ENCODE data around the gene SPECC1L.

The SPECC1L gene

DNA sequence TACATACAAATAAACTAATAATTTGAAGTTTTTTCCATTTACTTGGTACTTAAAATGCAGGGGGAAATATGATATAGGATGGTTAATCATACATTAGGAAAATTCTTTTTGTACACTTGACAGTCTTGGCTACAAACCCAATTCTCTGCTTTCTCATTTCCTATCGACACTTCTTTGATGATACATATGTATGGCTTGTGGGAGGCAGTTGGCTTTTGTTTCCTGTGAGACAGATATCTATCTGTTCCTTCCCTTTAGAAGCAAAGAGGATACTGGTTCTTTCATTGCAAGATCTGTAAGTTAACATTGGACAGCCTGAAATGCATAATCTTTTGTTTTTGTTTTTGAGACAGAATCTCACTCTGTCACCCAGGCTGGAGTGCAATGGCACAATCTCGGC is 108.9 kb downstream of the SPECC1L start:
- H3K9ac ChIP-seq (ENCODE audit: low read depth, low read length), result no peak overlapping the region
- no peaks in the 10 kb centered on the region for H3K4me1 ChIP-seq (ENCODE audit: insufficient read depth, low read length)
- H3K9me3 ChIP-seq (ENCODE audit: insufficient read depth, low read depth, low read length), result peaks cover 2% of the 10 kb centered on the region; the same call in 1 of the 2 replicates
- H3K27ac ChIP-seq (ENCODE audit: low read length), result no peak overlapping the region
- no peak overlapping the region for H3K4me3 ChIP-seq (ENCODE audit: low read length)
- H3K27me3 ChIP-seq (ENCODE audit: insufficient read depth, low read length), result no peaks in the 10 kb centered on the region
- H3K36me3 ChIP-seq (ENCODE audit: insufficient read depth, low read depth, low read length), result peaks cover 51% of the 10 kb centered on the region

DNA sequence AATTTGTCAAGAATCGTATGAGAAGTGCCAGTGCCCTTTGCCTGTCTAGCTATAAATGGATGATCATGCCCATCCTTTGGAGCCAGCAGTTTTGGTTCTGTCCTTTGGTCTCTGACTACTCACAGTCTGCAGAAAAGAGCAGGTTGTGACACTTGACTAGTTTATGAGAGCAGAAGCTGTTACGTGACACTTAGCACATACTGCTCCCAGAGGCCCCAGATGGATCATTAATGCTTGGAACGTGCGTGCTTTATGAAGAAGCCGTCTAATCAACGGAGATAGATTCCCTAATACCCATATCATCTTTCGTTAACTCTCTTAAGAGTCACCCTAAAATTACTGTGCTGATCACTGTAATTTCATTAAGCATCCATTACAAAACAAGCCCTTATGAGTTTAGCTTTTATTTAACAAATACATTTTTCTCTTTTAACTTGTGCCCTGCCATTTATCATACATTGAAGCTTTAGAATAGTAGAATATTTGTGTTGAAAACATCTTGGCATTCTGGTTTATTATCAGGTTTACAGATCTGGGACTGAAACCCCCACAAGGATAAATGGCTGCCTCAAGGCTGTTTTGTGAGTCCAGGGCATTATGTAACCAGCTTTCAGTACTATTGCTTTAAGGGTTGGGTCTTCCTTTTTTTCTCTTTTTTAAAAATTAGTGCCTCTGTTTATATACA is 109.7 kb downstream of the SPECC1L start:
- Histone ChIP-seq H3K9me3 (ENCODE audit: insufficient read depth, low read depth, low read length) (no peaks in the 10 kb centered on the region), H3K27ac (ENCODE audit: low read length) (no peak overlapping the region), H3K4me1 (ENCODE audit: insufficient read depth, low read length) (no peaks in the 10 kb centered on the region), H3K4me3 (ENCODE audit: low read length) (no peak overlapping the region), H3K27me3 (ENCODE audit: insufficient read depth, low read length) (no peaks in the 10 kb centered on the region), H3K36me3 (ENCODE audit: insufficient read depth, low read depth, low read length) (peaks cover 46% of the 10 kb centered on the region), H3K9ac (ENCODE audit: low read depth, low read length) (no peak overlapping the region)

DNA sequence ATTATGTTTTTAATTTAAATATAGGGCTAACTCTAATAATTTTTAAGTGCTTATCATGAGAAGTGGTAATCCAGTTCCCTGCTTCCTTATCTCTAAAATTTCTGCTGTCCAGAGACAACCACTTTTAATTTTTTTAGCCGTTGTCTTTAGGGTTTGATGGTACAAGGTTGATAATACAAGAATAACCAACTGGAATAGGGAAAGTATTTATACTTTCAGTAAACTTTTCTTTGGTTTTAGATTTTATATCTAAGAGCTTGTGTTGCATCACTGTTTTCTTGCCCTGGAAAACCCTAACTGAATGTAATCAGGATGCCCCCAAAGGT is 110.2 kb downstream of the SPECC1L start:
- Histone ChIP-seq H3K4me1 (ENCODE audit: insufficient read depth, low read length) (no peaks in the 10 kb centered on the region), H3K9ac (ENCODE audit: low read depth, low read length) (no peak overlapping the region), H3K27me3 (ENCODE audit: insufficient read depth, low read length) (no peaks in the 10 kb centered on the region), H3K36me3 (ENCODE audit: insufficient read depth, low read depth, low read length) (peaks cover 44% of the 10 kb centered on the region), H3K4me3 (ENCODE audit: low read length) (no peak overlapping the region), H3K27ac (ENCODE audit: low read length) (no peak overlapping the region), H3K9me3 (ENCODE audit: insufficient read depth, low read depth, low read length) (no peaks in the 10 kb centered on the region)

GRCh38 chr22:24383061-24383460 is 112.4 kb downstream of the SPECC1L start:
- no peak overlapping the region for H3K9ac ChIP-seq (ENCODE audit: low read depth, low read length)
- no peaks in the 10 kb centered on the region for H3K9me3 ChIP-seq (ENCODE audit: insufficient read depth, low read depth, low read length)
- H3K4me3 ChIP-seq (ENCODE audit: low read length), result no peak overlapping the region
- H3K36me3 ChIP-seq (ENCODE audit: insufficient read depth, low read depth, low read length), result peaks cover 25% of the 10 kb centered on the region
- no peaks in the 10 kb centered on the region for H3K4me1 ChIP-seq (ENCODE audit: insufficient read depth, low read length)
- no peaks in the 10 kb centered on the region for H3K27me3 ChIP-seq (ENCODE audit: insufficient read depth, low read length)
- no peak overlapping the region for H3K27ac ChIP-seq (ENCODE audit: low read length)

DNA sequence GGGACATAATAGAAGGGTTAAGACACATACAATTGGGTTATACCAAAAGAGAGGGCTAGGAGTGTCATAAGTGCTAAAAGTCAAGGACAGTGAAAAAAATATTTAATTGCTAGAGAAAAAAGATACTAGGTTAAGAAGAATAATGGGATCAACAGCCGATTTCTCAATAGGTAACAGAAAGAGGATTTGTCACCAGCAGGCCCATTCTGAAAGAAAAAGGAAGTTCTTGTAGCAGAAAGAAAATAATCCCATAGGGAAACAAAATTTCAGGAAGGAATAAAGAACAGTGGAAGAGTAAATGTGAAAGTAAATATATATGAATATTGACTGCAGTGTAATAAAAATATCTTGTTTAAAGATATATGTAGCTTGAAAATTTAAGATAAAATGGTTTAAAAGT is 113.5 kb downstream of the SPECC1L start:
- H3K27me3 ChIP-seq (ENCODE audit: insufficient read depth, low read length), result no peaks in the 10 kb centered on the region
- peaks cover 21% of the 10 kb centered on the region for H3K36me3 ChIP-seq (ENCODE audit: insufficient read depth, low read depth, low read length)
- no peaks in the 10 kb centered on the region for H3K9me3 ChIP-seq (ENCODE audit: insufficient read depth, low read depth, low read length)
- no peak overlapping the region for H3K4me3 ChIP-seq (ENCODE audit: low read length)
- no peaks in the 10 kb centered on the region for H3K4me1 ChIP-seq (ENCODE audit: insufficient read depth, low read length)
- H3K27ac ChIP-seq (ENCODE audit: low read length), result no peak overlapping the region
- H3K9ac ChIP-seq (ENCODE audit: low read depth, low read length), result no peak overlapping the region

- no peak overlapping the region for H3K27ac ChIP-seq (ENCODE audit: low read length)
- H3K27me3 ChIP-seq (ENCODE audit: insufficient read depth, low read length), result no peaks in the 10 kb centered on the region
- no peak overlapping the region for H3K4me3 ChIP-seq (ENCODE audit: low read length)
- no peaks in the 10 kb centered on the region for H3K9me3 ChIP-seq (ENCODE audit: insufficient read depth, low read depth, low read length)
- H3K4me1 ChIP-seq (ENCODE audit: insufficient read depth, low read length), result no peaks in the 10 kb centered on the region
- no peak overlapping the region for H3K9ac ChIP-seq (ENCODE audit: low read depth, low read length)
- peaks cover 7% of the 10 kb centered on the region for H3K36me3 ChIP-seq (ENCODE audit: insufficient read depth, low read depth, low read length)
Observed at GRCh38 chr22:24386937-24387471, 116.4 kb downstream of the SPECC1L start.

DNA sequence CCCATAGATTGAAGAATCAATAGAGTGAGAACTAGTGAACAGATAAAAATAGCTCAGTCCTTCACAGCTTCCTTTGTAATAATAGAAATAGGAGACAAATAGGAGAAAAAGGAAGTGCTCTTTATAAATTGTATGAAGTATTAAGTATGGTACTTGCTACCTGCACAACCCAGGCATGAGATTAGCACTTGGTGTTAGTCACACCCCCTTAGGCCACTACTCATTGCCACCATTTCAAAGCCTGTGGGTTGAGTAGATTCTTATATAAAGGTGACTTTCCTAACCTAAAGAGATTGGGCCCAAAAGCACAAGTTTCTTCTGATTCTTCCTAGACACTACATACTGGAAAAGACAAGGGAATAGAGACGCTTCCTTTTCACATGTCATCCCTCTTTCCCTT is 119.0 kb downstream of the SPECC1L start:
- Histone ChIP-seq H3K9me3 (ENCODE audit: insufficient read depth, low read depth, low read length) (no peaks in the 10 kb centered on the region), H3K4me1 (ENCODE audit: insufficient read depth, low read length) (no peaks in the 10 kb centered on the region), H3K9ac (ENCODE audit: low read depth, low read length) (no peak overlapping the region), H3K27ac (ENCODE audit: low read length) (no peak overlapping the region), H3K36me3 (ENCODE audit: insufficient read depth, low read depth, low read length) (peaks cover 10% of the 10 kb centered on the region; the same call in 1 of the 2 replicates), H3K27me3 (ENCODE audit: insufficient read depth, low read length) (no peaks in the 10 kb centered on the region), H3K4me3 (ENCODE audit: low read length) (no peak overlapping the region)

DNA sequence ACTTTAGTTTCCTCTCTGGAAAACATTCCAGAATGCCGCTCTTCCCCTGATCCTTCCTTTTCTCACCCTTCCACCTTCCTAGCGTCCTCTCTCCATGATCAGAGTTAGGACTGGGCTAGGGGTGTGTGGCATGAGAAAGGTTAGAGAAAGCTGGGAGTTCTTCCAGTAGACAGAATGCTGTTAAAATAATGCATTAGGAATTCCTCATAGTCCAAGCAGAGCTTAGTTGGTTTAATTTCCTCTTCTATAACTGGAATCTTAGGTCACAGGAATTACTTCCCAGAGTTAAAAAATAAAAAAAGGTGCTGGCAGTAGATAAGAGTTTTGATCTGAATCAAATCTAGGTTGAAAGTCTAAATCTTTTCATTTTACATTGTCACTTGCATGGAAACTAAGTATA is 119.5 kb downstream of the SPECC1L start:
- no peaks in the 10 kb centered on the region for H3K9me3 ChIP-seq (ENCODE audit: insufficient read depth, low read depth, low read length)
- H3K36me3 ChIP-seq (ENCODE audit: insufficient read depth, low read depth, low read length), result peaks cover 10% of the 10 kb centered on the region; the same call in 1 of the 2 replicates
- no peak overlapping the region for H3K27ac ChIP-seq (ENCODE audit: low read length)
- H3K4me1 ChIP-seq (ENCODE audit: insufficient read depth, low read length), result no peaks in the 10 kb centered on the region
- no peaks in the 10 kb centered on the region for H3K27me3 ChIP-seq (ENCODE audit: insufficient read depth, low read length)
- H3K9ac ChIP-seq (ENCODE audit: low read depth, low read length), result no peak overlapping the region
- H3K4me3 ChIP-seq (ENCODE audit: low read length), result no peak overlapping the region

DNA sequence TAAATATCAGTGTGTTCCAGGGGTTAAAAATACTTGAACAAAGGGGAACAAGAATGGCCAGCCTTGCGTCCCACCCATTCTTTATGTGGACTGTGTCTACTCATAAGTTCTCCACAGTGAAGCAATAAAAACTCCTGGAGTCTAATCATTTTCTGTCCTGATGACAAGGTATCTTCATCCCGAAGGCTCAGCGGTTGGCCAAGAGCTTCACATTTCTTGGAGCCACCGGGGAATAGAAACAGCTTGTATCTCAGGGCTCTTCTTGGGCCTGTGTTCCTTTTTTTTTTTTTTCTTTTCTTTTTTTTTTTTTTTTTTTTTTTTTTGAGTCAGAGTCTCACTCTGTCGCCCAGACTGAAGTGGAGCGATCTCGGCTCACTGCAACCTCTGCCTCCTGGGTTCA is 119.9 kb downstream of the SPECC1L start:
- H3K27me3 ChIP-seq (ENCODE audit: insufficient read depth, low read length), result no peaks in the 10 kb centered on the region
- no peak overlapping the region for H3K27ac ChIP-seq (ENCODE audit: low read length)
- no peaks in the 10 kb centered on the region for H3K4me1 ChIP-seq (ENCODE audit: insufficient read depth, low read length)
- no peak overlapping the region for H3K9ac ChIP-seq (ENCODE audit: low read depth, low read length)
- no peak overlapping the region for H3K4me3 ChIP-seq (ENCODE audit: low read length)
- H3K9me3 ChIP-seq (ENCODE audit: insufficient read depth, low read depth, low read length), result no peaks in the 10 kb centered on the region
- peaks cover 6% of the 10 kb centered on the region; the same call in 1 of the 2 replicates for H3K36me3 ChIP-seq (ENCODE audit: insufficient read depth, low read depth, low read length)

GRCh38 chr22:24391836-24392217 is 121.2 kb downstream of the SPECC1L start:
- no peaks in the 10 kb centered on the region for H3K4me1 ChIP-seq (ENCODE audit: insufficient read depth, low read length)
- no peaks in the 10 kb centered on the region for H3K27me3 ChIP-seq (ENCODE audit: insufficient read depth, low read length)
- H3K27ac ChIP-seq (ENCODE audit: low read length), result no peak overlapping the region
- no peaks in the 10 kb centered on the region for H3K9me3 ChIP-seq (ENCODE audit: insufficient read depth, low read depth, low read length)
- peaks cover 17% of the 10 kb centered on the region; the same call in 1 of the 2 replicates for H3K36me3 ChIP-seq (ENCODE audit: insufficient read depth, low read depth, low read length)
- no peak overlapping the region for H3K9ac ChIP-seq (ENCODE audit: low read depth, low read length)
- H3K4me3 ChIP-seq (ENCODE audit: low read length), result no peak overlapping the region

DNA sequence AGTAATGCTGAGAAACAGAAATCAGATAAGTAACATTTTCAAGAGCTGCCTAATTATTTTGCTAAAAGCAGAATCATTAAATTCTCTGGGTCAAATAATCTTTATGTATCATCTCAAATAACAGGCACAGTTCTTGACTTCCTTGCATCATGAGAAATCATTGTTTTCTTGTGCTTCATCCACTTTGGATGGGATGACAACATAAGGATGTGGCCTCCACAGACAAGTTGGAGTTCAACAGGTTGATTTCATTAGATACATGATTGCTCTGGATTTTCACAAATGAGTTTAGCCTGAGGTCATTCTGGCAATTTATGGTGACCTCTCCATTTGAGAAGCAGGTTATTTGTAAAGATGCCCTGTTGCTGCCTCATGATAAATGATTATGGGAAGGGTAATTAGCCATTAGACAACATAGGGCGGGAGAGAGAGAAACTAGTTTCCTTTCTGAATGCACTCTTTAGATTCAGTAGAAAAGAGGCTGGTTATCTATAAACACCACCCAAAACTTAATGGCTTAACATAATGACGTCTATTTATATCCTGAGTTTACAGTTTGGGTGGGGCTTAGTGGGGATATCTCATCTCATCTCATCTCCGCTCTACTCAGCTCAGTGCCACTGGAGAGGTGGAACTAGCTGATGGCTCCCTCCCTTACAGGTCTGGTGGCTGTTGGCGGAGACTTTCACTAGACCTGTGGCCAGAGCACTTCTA is 121.7 kb downstream of the SPECC1L start:
- Histone ChIP-seq H3K27ac (ENCODE audit: low read length) (no peak overlapping the region), H3K9me3 (ENCODE audit: insufficient read depth, low read depth, low read length) (no peaks in the 10 kb centered on the region), H3K36me3 (ENCODE audit: insufficient read depth, low read depth, low read length) (peaks cover 22% of the 10 kb centered on the region; the same call in 1 of the 2 replicates), H3K9ac (ENCODE audit: low read depth, low read length) (no peak overlapping the region), H3K4me1 (ENCODE audit: insufficient read depth, low read length) (no peaks in the 10 kb centered on the region), H3K4me3 (ENCODE audit: low read length) (no peak overlapping the region), H3K27me3 (ENCODE audit: insufficient read depth, low read length) (no peaks in the 10 kb centered on the region)

- Histone ChIP-seq H3K4me1 (ENCODE audit: insufficient read depth, low read length) (no peaks in the 10 kb centered on the region), H3K27me3 (ENCODE audit: insufficient read depth, low read length) (no peaks in the 10 kb centered on the region), H3K9me3 (ENCODE audit: insufficient read depth, low read depth, low read length) (no peaks in the 10 kb centered on the region), H3K4me3 (ENCODE audit: low read length) (no peak overlapping the region), H3K27ac (ENCODE audit: low read length) (no peak overlapping the region), H3K9ac (ENCODE audit: low read depth, low read length) (no peak overlapping the region), H3K36me3 (ENCODE audit: insufficient read depth, low read depth, low read length) (peaks cover 27% of the 10 kb centered on the region; the same call in 1 of the 2 replicates)
Observed at GRCh38 chr22:24393012-24393559, 122.5 kb downstream of the SPECC1L start.
